Activated CD4-positive, alpha-beta memory T cell treated with anti-CD3 and anti-CD28 coated beads, Interleukin-2, amount 10 ng/mL, durations not matched to agents 7 days and 5 days (primary cell): ENCODE measurements around the gene ZNF558. TPM values are rescaled to one million over a fixed set of nuclear protein-coding genes. Genes with fewer than 3 reads are reported as not detected.

ENCODE experiments used
- CTCF ChIA-PET: fragments of 350-600 bp; sonication (Branson Sonifier 250); formaldehyde crosslinking; loops from one replicate; lab custom pipeline; 2021; ENCODE audit warnings: antibody characterized with exemption, inconsistent platforms; lab: Charles Lee
- POLR2A ChIA-PET: fragments of 350-600 bp; sonication (Branson Sonifier 250); formaldehyde crosslinking; loops from one replicate; lab custom pipeline; 2021; ENCODE audit warnings: antibody characterized with exemption; lab: Charles Lee
- DNase-seq: peaks from one replicate; pipeline ENCODE4 v3.0.0-alpha.2; 2020
- H3K27ac Mint-ChIP-seq: one replicate; pipeline ENCODE4 v1.8.0; 2021; ENCODE audit warnings: mild to moderate bottlenecking, mixed read lengths
- H3K27me3 Mint-ChIP-seq: one replicate; pipeline ENCODE4 v1.8.0; 2021; ENCODE audit warnings: mixed read lengths
- H3K36me3 Mint-ChIP-seq: one replicate; pipeline ENCODE4 v1.8.0; 2021; ENCODE audit warnings: low read depth, mixed read lengths
- H3K4me1 Mint-ChIP-seq: one replicate; pipeline ENCODE4 v1.8.0; 2021; ENCODE audit warnings: mixed read lengths
- H3K4me3 Mint-ChIP-seq: one replicate; pipeline ENCODE4 v1.8.0; 2021; ENCODE audit warnings: mild to moderate bottlenecking, mixed read lengths
- H3K9me3 Mint-ChIP-seq: one replicate; pipeline ENCODE4 v1.8.0; 2021; ENCODE audit warnings: mixed read lengths
- total RNA-seq, 2 experiments: library from RNA; stranded (reverse); gene quantifications; one replicate each; pipeline ENCODE4 v1.2.3, GENCODE V29; 2021

ZNF558 gene
- 10 to 100 TPM; 25.0 to 26.1 TPM for total RNA-seq

- Mint-ChIP-seq H3K9me3 (peaks cover 8% of the 10 kb centered on the region), H3K4me1 (peaks cover 27% of the 10 kb centered on the region), H3K27me3 (peaks cover 6% of the 10 kb centered on the region), H3K36me3 (peaks cover 23% of the 10 kb centered on the region), H3K27ac (peak within 1 kb of the TSS; percentile 96), H3K4me3 (peak within 1 kb of the TSS; percentile 84)
- DNase-seq, result peak; percentile 99
- CTCF ChIA-PET, result interaction anchor here (0.6 to 1.9 kb wide), 6 partner anchors 132 to 728 kb away, joined by 3 to 7 read pairs (median 4); partner anchors contain the start of gene ACTL9
- POLR2A ChIA-PET, result interaction anchor here (0.6 to 2.8 kb wide), 4 partner anchors 12 to 319 kb away, joined by 3 to 11 read pairs (median 4); no protein-coding TSS in a partner anchor
Observed at GRCh38 chr19:8832132-8833021, at the start of gene ZNF558, which contains the start of gene MBD3L1. TSS of gene ZNF558 (minus strand) at chr19:8832304. CDS start at chr19:8822659, 9,645 bp downstream. TSS of gene MBD3L1 (plus strand) at chr19:8832377. CDS start at chr19:8842679, 10,302 bp downstream.

- Mint-ChIP-seq H3K27me3 (no peaks in the 10 kb centered on the region), H3K27ac (no peak overlapping the region), H3K9me3 (peaks cover 19% of the 10 kb centered on the region), H3K4me1 (no peaks in the 10 kb centered on the region), H3K4me3 (no peak overlapping the region), H3K36me3 (no peaks in the 10 kb centered on the region)
- no peak for DNase-seq
- ChIA-PET CTCF (no interaction called here), POLR2A (no interaction called here)
Observed at GRCh38 chr19:8881512-8881911, 49.4 kb upstream of the ZNF558 start.

- no peak overlapping the region for H3K4me3 Mint-ChIP-seq
- DNase-seq, result no peak
- H3K27me3 Mint-ChIP-seq, result no peaks in the 10 kb centered on the region
- H3K9me3 Mint-ChIP-seq, result peaks cover 19% of the 10 kb centered on the region
- no peaks in the 10 kb centered on the region for H3K4me1 Mint-ChIP-seq
- H3K36me3 Mint-ChIP-seq, result no peaks in the 10 kb centered on the region
- POLR2A ChIA-PET, result no interaction called here
- CTCF ChIA-PET, result no interaction called here
- H3K27ac Mint-ChIP-seq, result no peak overlapping the region
Observed at GRCh38 chr19:8880868-8881488, 48.9 kb upstream of the ZNF558 start.

- ChIA-PET POLR2A (no interaction called here), CTCF (no interaction called here)
- Mint-ChIP-seq H3K9me3 (peaks cover 16% of the 10 kb centered on the region), H3K27me3 (no peaks in the 10 kb centered on the region), H3K27ac (no peak overlapping the region), H3K4me3 (no peak overlapping the region), H3K36me3 (no peaks in the 10 kb centered on the region), H3K4me1 (no peaks in the 10 kb centered on the region)
- DNase-seq, result no peak
Observed at GRCh38 chr19:8877854-8878705, 46.0 kb upstream of the ZNF558 start.

- CTCF ChIA-PET, result no interaction called here
Observed at GRCh38 chr19:8866344-8866743, 34.2 kb upstream of the ZNF558 start.

GRCh38 chr19:8858260-8858659 lies 26.2 kb upstream of the ZNF558 start:
- H3K4me3 Mint-ChIP-seq, result no peak overlapping the region
- POLR2A ChIA-PET, result no interaction called here
- no peaks in the 10 kb centered on the region for H3K27me3 Mint-ChIP-seq
- CTCF ChIA-PET, result interaction anchor here (0.7 kb wide), 1 partner anchor 17 kb away, joined by 4 read pairs; no protein-coding TSS in a partner anchor
- no peaks in the 10 kb centered on the region for H3K36me3 Mint-ChIP-seq
- H3K9me3 Mint-ChIP-seq, result no peaks in the 10 kb centered on the region
- no peaks in the 10 kb centered on the region for H3K4me1 Mint-ChIP-seq
- no peak for DNase-seq
- H3K27ac Mint-ChIP-seq, result no peak overlapping the region

More at GRCh38 chr19:8866344-8866743, 34.2 kb upstream of the ZNF558 start:
- H3K36me3 Mint-ChIP-seq, result no peaks in the 10 kb centered on the region
- H3K4me3 Mint-ChIP-seq, result no peak overlapping the region
- H3K9me3 Mint-ChIP-seq, result no peaks in the 10 kb centered on the region
- H3K4me1 Mint-ChIP-seq, result no peaks in the 10 kb centered on the region
- no peaks in the 10 kb centered on the region for H3K27me3 Mint-ChIP-seq
- H3K27ac Mint-ChIP-seq, result no peak overlapping the region
- POLR2A ChIA-PET, result no interaction called here
- DNase-seq, result no peak

GRCh38 chr19:8850488-8850887 lies 18.4 kb upstream of the ZNF558 start:
- Mint-ChIP-seq H3K27ac (no peak overlapping the region), H3K4me1 (no peaks in the 10 kb centered on the region), H3K9me3 (peaks cover 22% of the 10 kb centered on the region), H3K4me3 (no peak overlapping the region), H3K36me3 (no peaks in the 10 kb centered on the region), H3K27me3 (no peaks in the 10 kb centered on the region)
- POLR2A ChIA-PET, result no interaction called here
- CTCF ChIA-PET, result no interaction called here
- DNase-seq, result no peak

GRCh38 chr19:8849232-8849631 lies 17.1 kb upstream of the ZNF558 start:
- Mint-ChIP-seq H3K36me3 (no peaks in the 10 kb centered on the region), H3K27me3 (no peaks in the 10 kb centered on the region), H3K4me1 (no peaks in the 10 kb centered on the region), H3K27ac (no peak overlapping the region), H3K4me3 (no peak overlapping the region), H3K9me3 (peaks cover 22% of the 10 kb centered on the region)
- POLR2A ChIA-PET, result no interaction called here
- CTCF ChIA-PET, result no interaction called here
- no peak for DNase-seq

- Mint-ChIP-seq H3K36me3 (no peaks in the 10 kb centered on the region), H3K27me3 (no peaks in the 10 kb centered on the region), H3K9me3 (peaks cover 19% of the 10 kb centered on the region), H3K27ac (no peak overlapping the region), H3K4me3 (no peak overlapping the region), H3K4me1 (no peaks in the 10 kb centered on the region)
- ChIA-PET POLR2A (interaction anchor here (2.2 kb wide), 1 partner anchor 14 kb away, joined by 4 read pairs; the partner anchor contains the start of gene MBD3L1), CTCF (no interaction called here)
- no peak for DNase-seq
Observed at GRCh38 chr19:8846819-8847218, 14.7 kb upstream of the ZNF558 start.

GRCh38 chr19:8840708-8841107 lies 8.6 kb upstream of the ZNF558 start:
- Mint-ChIP-seq H3K9me3 (no peaks in the 10 kb centered on the region), H3K4me1 (no peaks in the 10 kb centered on the region), H3K27me3 (no peaks in the 10 kb centered on the region), H3K4me3 (no peak overlapping the region), H3K36me3 (no peaks in the 10 kb centered on the region), H3K27ac (no peak overlapping the region)
- no peak for DNase-seq
- CTCF ChIA-PET, result no interaction called here
- POLR2A ChIA-PET, result no interaction called here

- peaks cover 6% of the 10 kb centered on the region for H3K27me3 Mint-ChIP-seq
- H3K27ac Mint-ChIP-seq, result no peak overlapping the region
- no peak for DNase-seq
- POLR2A ChIA-PET, result no interaction called here
- peaks cover 3% of the 10 kb centered on the region for H3K36me3 Mint-ChIP-seq
- CTCF ChIA-PET, result no interaction called here
- no peak overlapping the region for H3K4me3 Mint-ChIP-seq
- peaks cover 8% of the 10 kb centered on the region for H3K9me3 Mint-ChIP-seq
- H3K4me1 Mint-ChIP-seq, result peaks cover 22% of the 10 kb centered on the region
Observed at GRCh38 chr19:8835877-8836276, 3.8 kb upstream of the ZNF558 start.

GRCh38 chr19:8835446-8835845 lies 3.3 kb upstream of the ZNF558 start:
- POLR2A ChIA-PET, result no interaction called here
- Mint-ChIP-seq H3K27me3 (peaks cover 6% of the 10 kb centered on the region), H3K4me1 (peaks cover 22% of the 10 kb centered on the region)

More at GRCh38 chr19:8835446-8835845, 3.3 kb upstream of the ZNF558 start:
- H3K27ac Mint-ChIP-seq, result no peak overlapping the region
- DNase-seq, result no peak
- H3K36me3 Mint-ChIP-seq, result peaks cover 3% of the 10 kb centered on the region
- CTCF ChIA-PET, result no interaction called here
- H3K4me3 Mint-ChIP-seq, result no peak overlapping the region
- peaks cover 8% of the 10 kb centered on the region for H3K9me3 Mint-ChIP-seq
